NB4 (cell line): ENCODE results near the gene KIRREL3.

Experiments used
- MYC ChIP-seq: IDR thresholded peaks from 2 replicates; pipeline ENCODE4 v1.6.1; 2011; ENCODE audit warnings: low read depth, low read length
- POLR2A ChIP-seq: IDR thresholded peaks from 2 replicates; pipeline ENCODE4 v1.6.1; 2011; ENCODE audit warnings: mild to moderate bottlenecking; ENCODE audit not compliant: insufficient read length; ENCODE audit errors: extremely low read depth
- TF ChIP-seq, protein P1 (sequence below): IDR thresholded peaks from one replicate; pipeline ENCODE4 v1.5.1; 2012; ENCODE audit warnings: low read depth, low read length
- TF ChIP-seq, protein P2 (sequence below): IDR thresholded peaks from 2 replicates; pipeline ENCODE4 v1.6.1; 2011; ENCODE audit warnings: low read depth, low read length

DNA sequence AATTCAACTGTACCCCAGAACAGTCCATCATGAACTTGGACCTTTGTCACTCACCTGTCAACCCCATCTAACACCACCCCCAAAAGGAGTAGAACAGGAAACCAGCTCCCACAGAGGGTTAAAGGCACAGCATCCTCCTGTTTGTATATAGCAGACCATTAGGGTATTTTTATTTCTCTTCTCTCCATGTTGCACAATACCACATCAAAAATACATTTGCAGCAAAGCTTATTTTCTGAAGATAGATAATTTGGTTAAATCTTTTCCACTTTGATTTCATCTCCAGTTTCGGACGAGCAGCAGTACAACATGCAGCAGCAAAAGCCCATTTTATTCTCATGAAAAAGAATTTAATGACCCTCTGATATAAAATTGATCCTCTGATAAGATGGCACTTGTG lies 103.1 kb downstream of the KIRREL3 start:
- TF ChIP-seq, protein P1, sequence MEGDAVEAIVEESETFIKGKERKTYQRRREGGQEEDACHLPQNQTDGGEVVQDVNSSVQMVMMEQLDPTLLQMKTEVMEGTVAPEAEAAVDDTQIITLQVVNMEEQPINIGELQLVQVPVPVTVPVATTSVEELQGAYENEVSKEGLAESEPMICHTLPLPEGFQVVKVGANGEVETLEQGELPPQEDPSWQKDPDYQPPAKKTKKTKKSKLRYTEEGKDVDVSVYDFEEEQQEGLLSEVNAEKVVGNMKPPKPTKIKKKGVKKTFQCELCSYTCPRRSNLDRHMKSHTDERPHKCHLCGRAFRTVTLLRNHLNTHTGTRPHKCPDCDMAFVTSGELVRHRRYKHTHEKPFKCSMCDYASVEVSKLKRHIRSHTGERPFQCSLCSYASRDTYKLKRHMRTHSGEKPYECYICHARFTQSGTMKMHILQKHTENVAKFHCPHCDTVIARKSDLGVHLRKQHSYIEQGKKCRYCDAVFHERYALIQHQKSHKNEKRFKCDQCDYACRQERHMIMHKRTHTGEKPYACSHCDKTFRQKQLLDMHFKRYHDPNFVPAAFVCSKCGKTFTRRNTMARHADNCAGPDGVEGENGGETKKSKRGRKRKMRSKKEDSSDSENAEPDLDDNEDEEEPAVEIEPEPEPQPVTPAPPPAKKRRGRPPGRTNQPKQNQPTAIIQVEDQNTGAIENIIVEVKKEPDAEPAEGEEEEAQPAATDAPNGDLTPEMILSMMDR = no peak
- TF ChIP-seq POLR2A (no peak), MYC (no peak)
- TF ChIP-seq, protein P2, sequence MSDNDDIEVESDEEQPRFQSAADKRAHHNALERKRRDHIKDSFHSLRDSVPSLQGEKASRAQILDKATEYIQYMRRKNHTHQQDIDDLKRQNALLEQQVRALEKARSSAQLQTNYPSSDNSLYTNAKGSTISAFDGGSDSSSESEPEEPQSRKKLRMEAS = no peak
